Measurements from ENCODE around the gene CSNK1G2.

CSNK1G2 gene

DNA sequence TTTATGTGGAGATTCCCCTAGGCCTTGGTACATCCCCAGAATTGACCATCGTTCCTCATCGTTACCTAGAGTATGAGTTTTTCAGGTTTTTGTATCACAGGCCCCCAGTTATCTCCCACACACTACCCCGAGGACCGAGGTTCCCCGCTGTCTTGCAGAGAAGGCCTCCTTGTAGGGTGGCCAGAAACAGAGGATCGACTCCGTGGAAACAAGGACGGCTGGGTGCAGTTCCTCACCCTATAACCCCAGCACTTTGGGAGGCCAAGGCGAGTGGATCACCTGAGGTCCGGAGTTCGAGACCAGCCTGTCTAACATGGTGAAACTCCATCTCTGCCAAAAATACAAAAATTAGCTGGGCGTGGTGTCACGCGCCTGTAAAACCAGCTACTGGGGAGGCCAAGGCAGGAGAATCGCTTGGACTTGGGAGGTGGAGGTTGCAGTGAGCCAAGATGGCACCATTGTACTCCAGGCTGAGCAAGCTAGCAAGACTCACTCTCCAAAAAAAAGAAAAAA is 35.1 kb upstream of the CSNK1G2 start:
- no peak for DNase-seq (ENCODE audit: low read depth, low spot score)
- Histone ChIP-seq H3K4me3 (peak overlapping the region; percentile 90), H3K36me3 (ENCODE audit: insufficient read depth, low read length) (peaks cover 6% of the 10 kb centered on the region; the same call in 1 of the 2 replicates), H3K9me3 (ENCODE audit: low read depth, low read length) (no peaks in the 10 kb centered on the region), H3K27ac (peak overlapping the region; percentile 30; the same call in 1 of the 2 replicates), H3K9ac (ENCODE audit: insufficient read length) (peak overlapping the region; percentile 61)
- TF ChIP-seq EZH2 (IDR thresholded peaks at IDR 0.05) (no peak), FOXP2 (optimal IDR thresholded peaks at IDR 0.05; ENCODE audit: control extremely low read depth, extremely low read length, insufficient read depth) (no peak), POLR2AphosphoS5 (IDR thresholded peaks at IDR 0.05; ENCODE audit: borderline replicate concordance, low read depth, low read length) (no peak)

DNA sequence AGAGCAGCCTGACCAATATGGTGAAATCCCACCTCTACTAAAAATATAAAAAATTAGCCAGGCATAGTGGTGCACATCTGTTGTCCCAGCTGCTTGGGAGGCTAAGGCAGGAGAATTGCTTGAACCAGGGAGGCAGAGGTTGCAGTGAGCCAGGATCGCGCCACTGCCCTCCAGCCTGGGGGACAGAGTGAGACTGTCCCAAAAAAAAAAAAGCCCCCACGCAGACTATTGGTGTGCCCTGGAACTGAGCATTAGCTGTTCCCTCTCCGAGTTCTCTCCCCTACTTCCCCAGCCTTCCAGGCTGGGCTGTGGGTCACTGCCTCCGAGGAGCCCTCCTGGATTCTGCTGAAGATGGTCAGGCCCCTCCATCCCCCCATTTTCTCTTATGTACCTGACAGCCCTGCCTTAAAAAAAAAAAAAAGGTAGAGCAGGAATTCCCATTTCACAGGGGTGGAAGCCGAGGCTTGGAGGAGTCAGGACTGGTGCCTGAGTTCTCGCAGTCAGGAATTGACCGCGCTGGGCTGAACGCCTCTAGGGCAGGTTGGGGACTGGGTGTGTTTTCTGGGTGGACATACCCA is 33.9 kb upstream of the CSNK1G2 start:
- H3K36me3 ChIP-seq (ENCODE audit: insufficient read depth, low read length), result peaks cover 6% of the 10 kb centered on the region; the same call in 1 of the 2 replicates
- peak overlapping the region; percentile 15 for H3K9ac ChIP-seq (ENCODE audit: insufficient read length)
- TF ChIP-seq EZH2 (IDR thresholded peaks at IDR 0.05) (no peak), POLR2AphosphoS5 (IDR thresholded peaks at IDR 0.05; ENCODE audit: borderline replicate concordance, low read depth, low read length) (no peak), FOXP2 (optimal IDR thresholded peaks at IDR 0.05; ENCODE audit: control extremely low read depth, extremely low read length, insufficient read depth) (no peak)
- no peak overlapping the region for H3K4me3 ChIP-seq
- DNase-seq (ENCODE audit: low read depth, low spot score), result no peak
- no peaks in the 10 kb centered on the region for H3K9me3 ChIP-seq (ENCODE audit: low read depth, low read length)
- no peak overlapping the region for H3K27ac ChIP-seq

DNA sequence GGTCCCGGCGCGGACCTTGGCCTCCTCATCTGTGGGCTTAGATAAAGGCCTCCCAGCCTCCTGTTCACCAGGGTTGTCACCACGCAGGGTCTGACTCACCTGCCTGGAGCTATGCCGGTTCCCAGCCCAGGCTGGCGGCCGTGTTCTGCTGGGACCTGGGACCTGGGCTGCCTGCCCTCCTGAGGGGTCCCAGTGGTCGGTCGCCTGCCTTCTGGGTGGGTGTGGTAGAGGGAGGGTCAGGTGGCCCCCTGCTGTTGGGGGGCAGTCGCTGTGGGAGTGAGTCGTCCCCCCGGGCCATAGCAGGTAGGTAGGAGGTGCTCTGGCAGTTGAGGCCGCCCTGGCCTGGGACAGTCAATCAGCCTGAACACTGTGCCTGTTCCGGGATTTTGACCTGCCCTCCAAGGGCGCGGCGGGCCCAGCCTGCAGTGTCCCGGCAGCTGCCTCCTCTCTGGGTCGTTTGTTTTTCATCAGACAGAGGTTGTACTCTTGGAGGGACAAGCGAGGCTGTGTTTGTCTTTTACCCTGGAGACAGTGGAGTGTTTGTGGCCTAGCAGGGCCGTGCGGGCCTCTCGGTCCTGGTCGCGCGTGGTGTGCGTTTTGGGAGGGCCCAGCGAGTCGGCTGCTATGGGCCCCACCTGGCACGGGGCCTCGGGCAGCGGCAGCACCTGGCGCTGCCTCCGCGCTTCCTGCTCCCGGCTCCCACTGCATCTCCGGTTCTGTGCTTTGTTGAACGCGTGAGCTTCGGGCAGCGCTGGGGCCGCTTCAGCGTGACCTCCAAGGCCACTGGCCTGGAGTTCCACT is 33.2 kb upstream of the CSNK1G2 start:
- DNase-seq (ENCODE audit: low read depth, low spot score), result no peak
- Histone ChIP-seq H3K9me3 (ENCODE audit: low read depth, low read length) (no peaks in the 10 kb centered on the region), H3K9ac (ENCODE audit: insufficient read length) (no peak overlapping the region), H3K36me3 (ENCODE audit: insufficient read depth, low read length) (peaks cover 7% of the 10 kb centered on the region; the same call in 1 of the 2 replicates), H3K4me3 (no peak overlapping the region), H3K27ac (no peak overlapping the region)
- TF ChIP-seq FOXP2 (optimal IDR thresholded peaks at IDR 0.05; ENCODE audit: control extremely low read depth, extremely low read length, insufficient read depth) (no peak), EZH2 (IDR thresholded peaks at IDR 0.05) (no peak), POLR2AphosphoS5 (IDR thresholded peaks at IDR 0.05; ENCODE audit: borderline replicate concordance, low read depth, low read length) (no peak)

DNA sequence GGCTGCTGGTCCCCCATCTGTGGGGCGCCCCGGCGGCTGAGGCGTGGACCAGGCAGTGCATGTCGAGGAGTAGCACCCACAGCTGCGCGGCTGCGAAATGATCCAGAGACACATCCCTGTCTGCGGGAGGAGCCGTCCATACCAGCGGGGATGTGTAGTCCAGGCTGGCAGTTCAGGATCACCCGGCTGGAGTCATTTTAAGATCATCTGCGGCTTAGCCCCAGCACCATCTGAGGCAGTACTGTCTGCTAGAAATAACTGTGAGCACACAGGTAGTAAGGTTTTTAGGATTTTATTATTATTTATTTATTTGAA is 32.7 kb upstream of the CSNK1G2 start:
- H3K4me3 ChIP-seq, result no peak overlapping the region
- H3K27ac ChIP-seq, result no peak overlapping the region
- no peaks in the 10 kb centered on the region for H3K9me3 ChIP-seq (ENCODE audit: low read depth, low read length)
- TF ChIP-seq EZH2 (IDR thresholded peaks at IDR 0.05), result no peak
- TF ChIP-seq POLR2AphosphoS5 (IDR thresholded peaks at IDR 0.05; ENCODE audit: borderline replicate concordance, low read depth, low read length), result no peak
- TF ChIP-seq FOXP2 (optimal IDR thresholded peaks at IDR 0.05; ENCODE audit: control extremely low read depth, extremely low read length, insufficient read depth), result no peak
- H3K36me3 ChIP-seq (ENCODE audit: insufficient read depth, low read length), result peaks cover 13% of the 10 kb centered on the region; the same call in 1 of the 2 replicates
- no peak overlapping the region for H3K9ac ChIP-seq (ENCODE audit: insufficient read length)
- no peak for DNase-seq (ENCODE audit: low read depth, low spot score)

DNA sequence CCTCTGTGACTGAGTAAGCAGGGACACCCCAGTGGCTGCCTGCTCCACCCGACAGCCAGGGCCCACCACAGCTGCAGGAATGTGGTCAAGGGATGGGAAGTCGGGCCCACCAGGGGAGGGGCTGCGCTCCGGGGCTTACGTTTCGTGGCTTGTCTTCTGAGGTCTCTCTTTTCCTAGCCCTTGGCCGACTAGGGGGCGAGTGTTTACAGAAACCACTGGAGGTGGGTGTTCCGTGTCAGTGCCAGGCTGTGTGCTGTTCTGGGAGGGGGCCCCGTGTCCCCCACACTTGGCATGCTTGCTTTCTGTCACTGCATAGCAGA is 31.3 kb upstream of the CSNK1G2 start:
- H3K27ac ChIP-seq, result 0 out of 2 replicates have a peak overlapping the region, but pooled peaks have one; percentile 25
- H3K9me3 ChIP-seq (ENCODE audit: low read depth, low read length), result no peaks in the 10 kb centered on the region
- no peak overlapping the region for H3K9ac ChIP-seq (ENCODE audit: insufficient read length)
- TF ChIP-seq POLR2AphosphoS5 (IDR thresholded peaks at IDR 0.05; ENCODE audit: borderline replicate concordance, low read depth, low read length) (no peak), FOXP2 (optimal IDR thresholded peaks at IDR 0.05; ENCODE audit: control extremely low read depth, extremely low read length, insufficient read depth) (no peak), EZH2 (IDR thresholded peaks at IDR 0.05) (no peak)
- no peak overlapping the region for H3K4me3 ChIP-seq
- peaks cover 13% of the 10 kb centered on the region; the same call in 1 of the 2 replicates for H3K36me3 ChIP-seq (ENCODE audit: insufficient read depth, low read length)
- no peak for DNase-seq (ENCODE audit: low read depth, low spot score)

DNA sequence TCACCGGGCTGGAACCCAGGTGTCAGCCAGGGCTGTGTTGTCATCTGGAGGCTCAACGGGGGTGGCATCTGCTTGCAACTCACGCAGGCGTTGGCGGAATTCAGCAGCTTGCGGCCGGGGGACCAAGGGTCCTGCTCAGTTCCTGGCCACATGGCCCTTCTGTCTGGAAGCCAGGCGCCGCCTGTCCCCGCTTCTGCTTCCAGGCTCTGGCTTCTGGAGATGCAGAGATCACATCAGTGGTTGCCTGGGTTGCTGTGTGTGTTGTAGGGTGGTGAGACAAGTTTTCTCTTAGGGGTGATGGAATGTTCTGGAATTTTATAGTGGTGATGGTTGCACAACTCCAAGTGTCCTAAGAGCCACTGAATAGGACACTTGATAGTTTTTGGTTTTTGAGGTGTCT is 30.8 kb upstream of the CSNK1G2 start:
- Histone ChIP-seq H3K27ac (0 out of 2 replicates have a peak overlapping the region, but pooled peaks have one; percentile 25), H3K9ac (ENCODE audit: insufficient read length) (no peak overlapping the region), H3K4me3 (no peak overlapping the region), H3K36me3 (ENCODE audit: insufficient read depth, low read length) (peaks cover 13% of the 10 kb centered on the region; the same call in 1 of the 2 replicates), H3K9me3 (ENCODE audit: low read depth, low read length) (no peaks in the 10 kb centered on the region)
- no peak for DNase-seq (ENCODE audit: low read depth, low spot score)
- no peak for TF ChIP-seq FOXP2 (optimal IDR thresholded peaks at IDR 0.05; ENCODE audit: control extremely low read depth, extremely low read length, insufficient read depth)
- no peak for TF ChIP-seq EZH2 (IDR thresholded peaks at IDR 0.05)

DNA sequence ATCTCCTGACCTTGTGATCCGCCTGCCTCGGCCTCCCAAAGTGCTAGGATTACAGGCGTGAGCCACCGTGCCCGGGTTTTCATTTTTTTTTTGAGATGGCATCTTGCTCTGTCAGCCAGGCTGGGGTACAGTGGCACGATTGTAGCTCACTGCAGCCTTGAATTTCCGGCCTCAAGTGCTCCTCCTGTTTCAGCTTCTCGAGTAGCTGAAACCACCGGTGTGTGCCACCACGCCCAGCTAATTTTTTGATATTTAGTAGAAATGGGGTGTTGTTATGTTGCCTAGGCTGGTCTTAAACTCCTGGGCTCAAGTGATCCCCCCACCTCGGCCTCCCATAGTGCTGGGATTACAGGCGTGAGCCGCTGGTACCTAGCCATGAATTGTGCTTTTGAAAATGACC is 29.9 kb upstream of the CSNK1G2 start:
- DNase-seq (ENCODE audit: low read depth, low spot score), result no peak
- Histone ChIP-seq H3K9me3 (ENCODE audit: low read depth, low read length) (no peaks in the 10 kb centered on the region), H3K27ac (no peak overlapping the region), H3K36me3 (ENCODE audit: insufficient read depth, low read length) (peaks cover 10% of the 10 kb centered on the region; the same call in 1 of the 2 replicates), H3K4me3 (no peak overlapping the region), H3K9ac (ENCODE audit: insufficient read length) (no peak overlapping the region)
- TF ChIP-seq EZH2 (IDR thresholded peaks at IDR 0.05), result no peak

DNA sequence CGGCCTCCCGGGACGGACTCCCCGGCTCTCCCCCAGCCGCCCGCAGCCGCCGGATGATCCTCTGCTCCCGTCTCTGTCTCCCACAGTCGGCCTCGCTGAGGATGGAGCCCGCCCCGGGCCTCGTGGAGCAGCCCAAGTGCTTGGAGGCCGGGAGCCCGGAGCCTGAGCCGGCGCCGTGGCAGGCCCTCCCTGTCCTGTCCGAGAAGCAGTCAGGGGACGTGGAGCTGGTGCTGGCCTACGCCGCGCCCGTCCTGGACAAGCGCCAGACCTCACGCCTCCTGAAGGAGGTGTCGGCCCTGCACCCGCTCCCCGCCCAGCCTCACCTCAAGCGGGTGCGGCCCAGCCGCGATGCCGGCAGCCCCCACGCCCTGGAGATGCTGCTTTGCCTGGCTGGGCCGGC is 29.0 kb upstream of the CSNK1G2 start:
- no peaks in the 10 kb centered on the region for H3K9me3 ChIP-seq (ENCODE audit: low read depth, low read length)
- no peak for DNase-seq (ENCODE audit: low read depth, low spot score)
- TF ChIP-seq EZH2 (IDR thresholded peaks at IDR 0.05), result no peak
- TF ChIP-seq FOXP2 (optimal IDR thresholded peaks at IDR 0.05; ENCODE audit: control extremely low read depth, extremely low read length, insufficient read depth), result no peak
- TF ChIP-seq POLR2AphosphoS5 (IDR thresholded peaks at IDR 0.05; ENCODE audit: borderline replicate concordance, low read depth, low read length), result no peak
- H3K9ac ChIP-seq (ENCODE audit: insufficient read length), result no peak overlapping the region
- H3K4me3 ChIP-seq, result no peak overlapping the region
- H3K36me3 ChIP-seq (ENCODE audit: insufficient read depth, low read length), result peaks cover 9% of the 10 kb centered on the region; the same call in 1 of the 2 replicates
- H3K27ac ChIP-seq, result no peak overlapping the region

All from SK-N-MC (cell line).